GM12878 (cell line): ENCODE measurements around the gene PREX1.

Experiments used
- CBX5 ChIP-seq: sonication (generic); IDR thresholded peaks from 2 replicates; pipeline ENCODE4 v1.6.1; 2016; ENCODE audit warnings: low read depth, moderate library complexity, mild to moderate bottlenecking, inconsistent platforms
- CTCF ChIP-seq, 3 experiments: IDR thresholded peaks in 2 of 3; conservative IDR thresholded peaks in 1 of 3; 2 replicates each; pipeline ENCODE4 v1.5.1; 2011; ENCODE audit warnings: low read depth in 3 of 3, low read length in 3 of 3, mild to moderate bottlenecking in 3 of 3, control low read depth in 2 of 3, moderate library complexity in 2 of 3, inconsistent platforms in 1 of 3, mixed read lengths in 1 of 3; ENCODE audit not compliant: control insufficient read depth in 2 of 3, insufficient read depth in 1 of 3; ENCODE audit errors: extremely low read depth in 1 of 3
- JUND ChIP-seq: IDR thresholded peaks from 2 replicates; pipeline ENCODE4 v1.6.1; 2012; ENCODE audit warnings: low read depth, mild to moderate bottlenecking, low read length, improper control_type of control experiment, moderate library complexity
- KLF5 ChIP-seq: fragments of 450-650 bp; IDR thresholded peaks from 2 replicates; pipeline ENCODE4 v1.6.1; 2014; ENCODE audit warnings: mild to moderate bottlenecking; ENCODE audit not compliant: partially characterized antibody
- RCOR1 ChIP-seq: conservative IDR thresholded peaks from 2 replicates; pipeline ENCODE4 v1.6.1; 2012; ENCODE audit warnings: low read depth, low read length, improper control_type of control experiment
- SRF ChIP-seq, 2 experiments: IDR thresholded peaks; 2 replicates each; pipeline ENCODE4 v1.6.1; 2011; ENCODE audit warnings: low read depth in 2 of 2, low read length in 2 of 2, mild to moderate bottlenecking in 1 of 2, moderate library complexity in 1 of 2
- ZNF24 ChIP-seq: fragments of 450-650 bp; IDR thresholded peaks from 2 replicates; pipeline ENCODE4 v1.6.1; 2017; ENCODE audit warnings: antibody characterized with exemption, mild to moderate bottlenecking
- ZZZ3 ChIP-seq: IDR thresholded peaks from 2 replicates; pipeline ENCODE4 v1.6.1; 2011; ENCODE audit warnings: low read depth; ENCODE audit not compliant: control insufficient read depth, insufficient read length
- TF ChIP-seq, protein P1 (sequence below): IDR thresholded peaks from 2 replicates; pipeline ENCODE4 v1.6.1; 2012; ENCODE audit warnings: mild to moderate bottlenecking, low read depth, low read length

GRCh38 chr20:48779435-48779834, 48.4 kb downstream of the PREX1 start:
- no peak for TF ChIP-seq CBX5
- TF ChIP-seq KLF5, result no peak
- no peak for TF ChIP-seq CTCF (IDR thresholded peaks at IDR 0.05 in 2 of 3, conservative IDR thresholded peaks at IDR 0.05 in 1 of 3; ENCODE audit: control insufficient read depth in 2 of 3, extremely low read depth in 1 of 3, insufficient read depth in 1 of 3, low read depth in 3 of 3, low read length in 3 of 3)
- no peak for TF ChIP-seq RCOR1
- TF ChIP-seq ZNF24, result no peak
- TF ChIP-seq, protein P1, sequence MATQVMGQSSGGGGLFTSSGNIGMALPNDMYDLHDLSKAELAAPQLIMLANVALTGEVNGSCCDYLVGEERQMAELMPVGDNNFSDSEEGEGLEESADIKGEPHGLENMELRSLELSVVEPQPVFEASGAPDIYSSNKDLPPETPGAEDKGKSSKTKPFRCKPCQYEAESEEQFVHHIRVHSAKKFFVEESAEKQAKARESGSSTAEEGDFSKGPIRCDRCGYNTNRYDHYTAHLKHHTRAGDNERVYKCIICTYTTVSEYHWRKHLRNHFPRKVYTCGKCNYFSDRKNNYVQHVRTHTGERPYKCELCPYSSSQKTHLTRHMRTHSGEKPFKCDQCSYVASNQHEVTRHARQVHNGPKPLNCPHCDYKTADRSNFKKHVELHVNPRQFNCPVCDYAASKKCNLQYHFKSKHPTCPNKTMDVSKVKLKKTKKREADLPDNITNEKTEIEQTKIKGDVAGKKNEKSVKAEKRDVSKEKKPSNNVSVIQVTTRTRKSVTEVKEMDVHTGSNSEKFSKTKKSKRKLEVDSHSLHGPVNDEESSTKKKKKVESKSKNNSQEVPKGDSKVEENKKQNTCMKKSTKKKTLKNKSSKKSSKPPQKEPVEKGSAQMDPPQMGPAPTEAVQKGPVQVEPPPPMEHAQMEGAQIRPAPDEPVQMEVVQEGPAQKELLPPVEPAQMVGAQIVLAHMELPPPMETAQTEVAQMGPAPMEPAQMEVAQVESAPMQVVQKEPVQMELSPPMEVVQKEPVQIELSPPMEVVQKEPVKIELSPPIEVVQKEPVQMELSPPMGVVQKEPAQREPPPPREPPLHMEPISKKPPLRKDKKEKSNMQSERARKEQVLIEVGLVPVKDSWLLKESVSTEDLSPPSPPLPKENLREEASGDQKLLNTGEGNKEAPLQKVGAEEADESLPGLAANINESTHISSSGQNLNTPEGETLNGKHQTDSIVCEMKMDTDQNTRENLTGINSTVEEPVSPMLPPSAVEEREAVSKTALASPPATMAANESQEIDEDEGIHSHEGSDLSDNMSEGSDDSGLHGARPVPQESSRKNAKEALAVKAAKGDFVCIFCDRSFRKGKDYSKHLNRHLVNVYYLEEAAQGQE, result no peak
- no peak for TF ChIP-seq ZZZ3
- no peak for TF ChIP-seq SRF (IDR thresholded peaks at IDR 0.05; ENCODE audit: low read depth in 2 of 2, low read length in 2 of 2)
- TF ChIP-seq JUND, result no peak
